Activated CD8-positive, alpha-beta memory T cell treated with anti-CD3 and anti-CD28 coated beads for 1 hour (primary cell): Measurements from ENCODE around the gene BCL2L12.

Experiments
- DNase-seq, 2 donors: peaks; one replicate each; pipeline ENCODE4 v3.0.0-alpha.2; 2020; ENCODE audit warnings: low read depth in 1 of 2; ENCODE audit errors: extremely low read depth in 1 of 2

The BCL2L12 gene

DNA sequence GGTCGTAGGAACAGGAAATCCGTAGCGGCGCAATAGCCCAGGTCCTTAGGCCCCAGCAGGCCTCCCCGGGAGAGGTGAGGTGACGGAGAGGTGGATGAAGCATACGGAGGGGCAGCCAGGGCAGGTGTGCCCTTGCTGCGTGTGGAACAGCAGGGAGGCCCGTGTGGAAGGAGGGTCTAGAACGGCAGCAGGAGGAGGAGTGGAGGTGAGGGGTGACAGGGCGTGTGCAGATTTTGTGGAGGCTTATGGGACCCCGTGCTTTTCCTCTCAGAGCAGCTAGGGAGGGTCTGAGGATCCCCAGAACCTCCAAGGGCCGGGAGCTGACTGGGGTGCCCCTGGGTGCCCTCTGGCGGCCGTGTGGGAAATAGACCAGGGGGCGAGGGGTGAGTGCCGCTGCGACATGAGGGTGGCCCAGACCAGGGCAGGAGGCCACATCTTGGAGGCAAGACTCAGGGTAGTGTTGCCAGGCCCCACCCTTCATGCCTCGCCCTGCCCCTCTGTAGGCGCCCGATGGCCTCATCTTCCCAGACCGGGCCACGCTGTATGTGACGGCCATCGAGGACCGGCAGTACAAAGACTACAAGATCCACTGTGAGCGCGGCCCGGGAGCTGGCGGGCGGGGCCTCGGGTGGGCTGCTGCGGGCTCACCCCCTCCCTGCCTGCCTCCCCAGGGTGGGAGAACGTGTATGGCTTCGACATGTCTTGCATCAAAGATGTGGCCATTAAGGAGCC is 18.7 kb downstream of the BCL2L12 start:
- DNase-seq: no peak

DNA sequence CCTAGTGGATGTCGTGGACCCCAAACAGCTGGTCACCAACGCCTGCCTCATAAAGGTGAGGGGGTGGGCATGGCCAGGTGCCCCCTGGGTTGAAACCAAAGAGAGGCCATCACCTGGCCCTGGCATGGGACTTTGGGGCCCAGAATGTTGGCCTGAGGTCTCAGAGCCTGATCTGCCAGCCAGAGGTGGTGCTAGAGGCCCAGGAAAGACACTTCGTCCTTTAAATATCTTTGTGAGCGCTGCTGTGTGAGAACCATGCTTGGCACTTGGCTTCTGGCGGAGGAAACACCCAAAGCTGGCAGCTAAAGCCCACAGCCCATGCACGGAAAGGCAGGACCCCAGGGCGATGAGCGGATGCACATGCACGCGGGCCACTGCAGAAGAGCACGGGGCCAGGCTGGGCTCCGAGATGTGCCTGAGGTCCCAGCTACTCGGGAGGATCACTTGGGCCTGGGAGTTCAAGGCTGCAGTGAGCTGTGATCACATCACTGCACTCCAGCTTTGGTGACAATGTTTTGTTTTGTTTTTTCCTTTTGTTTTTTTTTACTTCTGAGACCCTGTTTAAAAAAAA is 19.3 kb downstream of the BCL2L12 start:
- DNase-seq: no peak

DNA sequence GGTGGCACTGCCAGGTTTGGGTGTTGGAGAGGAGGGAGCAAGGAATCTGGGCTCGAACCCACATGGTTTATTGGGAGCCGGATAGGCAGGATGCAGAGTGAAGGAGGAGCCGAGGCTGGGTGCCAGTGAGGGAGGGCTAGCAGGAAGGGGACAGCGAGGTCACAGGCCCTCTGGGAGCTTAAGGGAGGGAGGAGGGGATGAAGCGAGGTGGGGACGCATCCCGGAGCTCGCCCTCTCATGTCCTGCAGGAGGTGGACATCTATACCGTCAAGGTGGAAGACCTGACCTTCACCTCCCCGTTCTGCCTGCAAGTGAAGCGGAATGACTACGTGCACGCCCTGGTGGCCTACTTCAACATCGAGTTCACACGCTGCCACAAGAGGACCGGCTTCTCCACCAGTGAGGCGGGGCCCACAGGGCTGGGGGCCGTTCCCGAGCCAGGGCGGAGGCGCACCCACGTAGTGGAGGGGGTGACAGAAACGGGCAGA is 20.2 kb downstream of the BCL2L12 start:
- DNase-seq: no peak

DNA sequence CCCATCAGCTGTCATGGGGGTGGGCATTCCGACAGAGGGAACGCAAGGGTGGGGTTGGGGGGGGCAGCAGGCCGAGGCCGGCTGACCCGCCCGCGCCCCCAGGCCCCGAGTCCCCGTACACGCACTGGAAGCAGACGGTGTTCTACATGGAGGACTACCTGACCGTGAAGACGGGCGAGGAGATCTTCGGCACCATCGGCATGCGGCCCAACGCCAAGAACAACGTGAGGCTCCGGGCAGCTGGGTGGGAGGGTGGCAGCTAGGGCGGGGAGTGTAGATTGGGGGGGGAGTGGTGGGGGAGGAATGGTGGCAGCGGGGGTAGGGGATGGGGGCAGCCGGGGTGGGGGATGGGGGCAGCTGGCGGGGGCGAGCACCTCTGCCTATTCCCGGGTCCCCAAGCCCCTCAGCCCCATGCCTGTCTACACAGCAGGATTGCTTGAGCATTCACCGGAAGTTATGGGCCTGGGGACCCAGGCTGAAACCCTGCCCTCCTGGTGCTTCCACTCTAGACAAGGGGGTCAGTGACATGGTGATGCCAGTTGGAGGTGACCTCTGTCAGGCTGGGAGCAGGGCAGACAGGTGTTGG is 20.9 kb downstream of the BCL2L12 start:
- DNase-seq: no peak

DNA sequence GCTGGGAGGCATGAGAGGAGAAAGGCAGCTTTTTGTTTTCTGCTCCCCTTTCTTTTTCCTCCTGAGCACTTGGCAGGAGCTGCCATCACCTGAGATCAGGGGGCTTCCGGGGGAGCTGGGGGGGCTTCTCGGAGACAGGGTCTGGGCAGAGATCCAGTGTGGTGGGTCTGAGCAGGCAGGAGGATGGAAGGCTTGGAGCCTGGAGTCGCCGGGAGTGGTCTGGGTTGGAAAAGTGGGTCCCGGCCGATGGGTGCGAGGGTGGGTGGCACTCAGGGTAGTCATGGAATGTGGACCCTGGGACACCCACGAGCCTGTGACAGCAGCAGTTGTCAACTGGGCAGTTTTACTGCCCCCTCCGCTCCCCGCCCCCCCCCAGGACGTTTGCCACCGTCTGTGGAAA is 21.4 kb downstream of the BCL2L12 start:
- DNase-seq: no peak

DNA sequence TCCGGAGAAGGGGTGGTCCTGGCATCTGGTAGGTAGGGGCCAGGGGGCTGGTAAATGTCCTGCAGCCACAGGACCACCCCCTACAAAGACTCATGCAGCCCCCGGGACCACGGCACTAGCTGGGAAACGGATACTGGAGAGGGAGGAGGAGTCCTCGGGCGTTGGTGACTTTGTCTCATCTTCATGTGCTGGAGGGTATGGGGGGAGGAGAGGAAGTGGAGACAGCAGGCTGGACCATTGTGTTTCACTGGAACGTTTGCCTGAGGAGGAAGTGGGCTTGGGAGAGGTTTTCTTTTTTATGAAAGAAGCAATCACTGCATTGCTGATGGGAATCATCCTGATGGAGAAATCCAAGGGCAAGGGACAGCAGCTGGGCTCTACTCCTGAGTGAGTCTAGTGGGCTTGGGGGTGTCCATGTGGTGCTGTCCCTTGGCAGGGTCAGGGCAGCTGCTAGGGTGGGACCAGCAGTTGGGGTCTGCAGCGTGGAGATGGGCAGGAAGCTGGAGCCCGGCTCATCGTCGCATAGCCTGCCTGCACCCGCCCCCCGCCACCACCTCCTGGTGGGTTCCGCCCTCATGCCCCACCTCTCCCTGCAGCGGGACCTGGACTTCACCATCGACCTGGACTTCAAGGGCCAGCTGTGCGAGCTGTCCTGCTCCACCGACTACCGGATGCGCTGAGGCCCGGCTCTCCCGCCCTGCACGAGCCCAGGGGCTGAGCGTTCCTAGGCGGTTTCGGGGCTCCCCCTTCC is 22.0 kb downstream of the BCL2L12 start:
- no peak for DNase-seq

DNA sequence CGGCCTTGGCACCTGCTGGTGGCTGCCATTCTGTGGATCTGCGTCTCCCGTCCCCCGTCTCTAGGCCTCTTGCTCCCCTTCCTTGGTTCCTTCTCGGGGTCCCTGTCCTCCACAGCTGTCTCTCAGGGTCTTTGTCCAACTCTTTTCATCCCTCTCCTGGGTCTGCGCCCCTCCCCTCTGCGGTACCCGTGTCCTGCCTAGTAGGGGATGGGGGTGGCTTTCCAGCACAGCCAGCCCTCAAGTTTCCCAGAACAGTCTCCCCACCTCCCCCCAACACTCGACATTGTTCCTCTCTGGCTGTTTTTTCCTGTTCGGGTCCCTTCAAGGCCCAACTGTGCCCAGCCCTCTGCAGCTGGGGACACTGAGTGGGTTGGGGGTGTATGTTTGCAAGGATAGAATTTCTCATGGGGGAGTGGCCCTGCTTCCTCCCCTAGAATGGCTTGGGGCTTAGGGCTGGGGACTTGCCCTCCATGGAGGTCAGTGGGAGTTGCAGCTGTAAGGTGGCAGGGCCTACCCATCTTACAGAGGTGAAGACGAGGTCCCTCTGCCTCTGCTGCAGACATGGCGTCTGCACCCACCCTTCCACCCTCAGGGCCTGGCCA is 22.9 kb downstream of the BCL2L12 start:
- DNase-seq: no peak

DNA sequence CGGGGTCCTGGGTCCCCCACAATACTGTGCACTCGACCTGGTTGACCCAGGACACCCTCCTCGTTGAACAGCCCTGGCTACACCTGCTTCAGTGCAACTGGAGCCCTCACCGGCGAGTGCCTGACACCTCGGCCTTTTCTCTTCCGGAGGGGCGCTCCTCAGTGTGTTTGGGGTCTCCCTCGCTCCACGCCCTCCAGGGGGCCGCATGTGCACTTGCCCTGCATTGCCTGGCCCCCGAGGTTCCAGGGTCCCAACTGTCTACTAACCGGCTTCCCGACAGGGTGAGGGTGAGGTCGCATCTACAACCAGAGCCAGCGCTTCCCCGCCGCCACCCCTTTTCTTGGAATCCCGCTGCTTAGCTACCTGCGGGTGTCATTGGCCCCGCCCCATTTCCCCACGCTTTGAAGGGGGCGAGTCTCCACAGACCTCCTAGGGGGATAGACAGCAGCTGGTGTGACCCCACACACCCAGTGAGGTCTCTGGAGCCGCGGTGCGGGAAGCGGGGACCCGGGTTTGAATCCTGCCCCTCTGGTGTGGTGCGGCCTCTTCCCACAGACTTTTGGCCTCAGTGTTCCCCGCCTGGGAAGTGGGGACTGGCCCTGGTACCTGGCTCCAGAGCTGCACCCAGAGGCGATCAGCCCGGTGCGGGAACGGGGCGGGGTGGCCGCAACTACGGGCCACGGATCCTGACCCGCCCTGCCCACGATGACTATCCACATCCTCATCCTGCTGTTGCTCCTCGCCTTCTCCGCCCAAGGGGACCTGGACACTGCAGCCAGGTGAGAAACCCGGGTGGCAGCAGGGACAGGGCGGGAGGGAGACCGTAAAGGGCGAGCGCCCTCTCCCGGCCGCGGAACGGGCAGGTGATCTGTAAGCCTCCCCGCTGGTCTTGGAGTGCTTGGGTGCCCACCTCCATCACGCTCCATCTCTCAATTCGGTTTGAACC is 23.7 kb downstream of the BCL2L12 start, which contains the start of gene ADM5:
ADM5 (plus strand) TSS at position 462 of the 946 bp plus-strand sequence; CDS start at position 706, 244 bp downstream.
- DNase-seq: no peak

DNA sequence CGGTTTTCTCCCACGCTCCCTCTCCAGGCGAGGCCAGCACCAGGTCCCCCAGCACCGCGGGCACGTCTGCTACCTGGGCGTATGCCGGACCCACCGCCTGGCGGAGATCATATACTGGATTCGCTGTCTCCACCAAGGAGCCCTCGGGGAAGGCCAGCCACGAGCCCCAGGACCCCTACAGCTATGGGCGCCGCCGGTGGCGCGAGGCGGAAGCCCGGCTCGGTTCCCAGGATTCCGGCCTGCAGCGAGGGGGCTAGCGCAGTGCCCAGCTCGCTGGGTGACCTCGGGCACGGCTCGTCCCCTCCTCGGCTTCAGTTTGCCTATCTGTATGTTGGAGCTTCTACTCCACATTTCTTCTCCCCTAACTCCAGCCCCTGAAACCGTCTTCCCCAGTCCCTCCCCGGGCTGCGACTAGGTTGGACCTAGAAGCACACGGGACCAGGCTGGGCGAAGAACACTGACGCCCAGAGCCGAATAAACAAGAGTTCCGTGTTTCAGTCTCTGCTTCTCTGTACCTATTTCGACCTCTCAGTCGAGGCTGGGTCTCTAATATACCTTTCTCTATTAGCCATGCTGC is 24.4 kb downstream of the BCL2L12 start:
- no peak for DNase-seq

DNA sequence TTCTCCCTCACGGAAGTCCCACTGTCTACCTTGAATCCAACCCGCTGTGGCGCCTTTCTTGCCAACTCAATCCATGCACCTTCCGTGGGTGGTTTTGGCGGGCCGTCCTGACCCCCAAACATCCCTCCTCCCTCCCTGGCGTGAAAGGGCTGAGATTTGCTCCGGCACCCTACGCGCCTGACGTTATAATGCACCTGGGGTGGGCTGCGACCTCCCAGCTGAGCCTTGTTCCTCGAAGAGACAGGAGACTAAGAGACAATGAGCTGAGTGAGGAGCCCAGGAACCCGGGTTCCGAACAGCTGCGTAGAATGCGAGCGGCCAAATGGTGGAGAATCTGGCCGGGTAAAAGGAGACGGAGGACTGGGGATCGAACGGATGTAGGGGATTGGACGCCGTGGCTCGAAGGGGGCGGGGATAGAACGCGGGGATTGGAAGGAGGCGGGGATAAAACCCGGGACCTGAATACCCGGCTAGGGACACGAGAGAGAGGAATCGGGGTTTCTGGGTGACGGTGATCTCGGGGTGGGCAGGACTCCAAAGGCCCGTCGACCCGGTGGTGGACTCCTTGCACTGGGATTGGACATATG is 25.0 kb downstream of the BCL2L12 start, which contains the start of gene CPT1C:
CPT1C (plus strand) TSS at position 461 of the 587 bp plus-strand sequence. CDS start 1,137 bp downstream, outside the sequence.
- peak in 1 of 2 donors; percentile 22 for DNase-seq

DNA sequence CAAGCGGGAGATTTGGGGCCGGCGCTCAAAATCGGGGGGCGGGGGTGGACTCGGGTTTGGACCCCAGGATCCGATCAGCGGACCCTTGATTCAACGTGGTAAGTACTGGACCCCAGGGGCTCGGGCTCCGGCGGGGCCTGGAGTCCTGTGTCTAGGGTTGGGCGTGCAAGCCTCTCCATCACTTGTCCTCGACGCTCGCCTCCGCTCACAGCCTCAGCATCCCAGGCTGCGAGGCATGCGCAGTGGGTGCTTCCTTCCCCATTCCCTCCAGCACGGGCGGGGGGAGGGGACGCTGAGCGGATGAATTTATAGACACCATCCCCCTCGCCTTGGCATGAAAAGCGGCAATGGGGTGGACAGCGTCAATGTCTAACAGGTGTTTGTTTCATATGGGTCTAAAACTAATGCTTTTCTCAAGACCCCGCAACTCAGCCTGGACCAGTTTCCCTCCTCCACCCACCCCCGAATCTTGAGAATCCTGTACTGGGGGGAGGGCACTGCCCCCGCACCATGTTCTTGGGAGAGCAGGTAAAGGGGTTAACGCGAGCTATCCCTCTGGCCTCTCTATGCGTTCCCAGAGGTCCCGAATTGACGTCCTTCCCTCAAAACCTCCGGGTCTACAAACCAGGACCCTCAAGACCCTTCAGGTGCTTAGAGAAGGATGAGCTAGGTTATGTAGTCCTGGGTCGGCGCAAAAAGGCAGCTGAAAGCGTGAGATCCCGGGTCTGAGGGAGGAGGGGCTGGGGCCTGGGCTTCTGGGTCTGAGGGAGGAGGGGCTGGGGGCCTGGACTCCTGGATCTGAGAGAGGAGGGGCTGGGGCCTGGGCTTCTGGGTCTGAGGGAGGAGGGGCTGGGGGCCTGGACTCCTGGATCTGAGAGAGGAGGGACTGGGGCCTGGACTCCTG is 25.8 kb downstream of the BCL2L12 start:
- no peak for DNase-seq

DNA sequence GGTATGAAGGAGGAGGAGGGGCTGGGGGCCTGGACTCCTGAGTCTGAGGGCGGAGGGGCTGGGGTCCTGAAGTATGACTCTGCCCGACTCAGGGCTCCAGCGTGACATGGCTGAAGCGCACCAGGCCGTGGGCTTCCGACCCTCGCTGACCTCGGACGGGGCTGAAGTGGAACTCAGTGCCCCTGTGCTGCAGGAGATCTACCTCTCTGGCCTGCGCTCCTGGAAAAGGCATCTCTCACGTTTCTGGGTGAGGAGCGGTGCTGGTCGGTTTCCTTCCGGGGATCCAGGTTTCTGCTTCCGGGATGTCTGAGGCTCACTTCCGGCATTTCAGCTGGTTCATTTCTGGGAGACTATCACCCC is 26.4 kb downstream of the BCL2L12 start:
- no peak for DNase-seq

DNA sequence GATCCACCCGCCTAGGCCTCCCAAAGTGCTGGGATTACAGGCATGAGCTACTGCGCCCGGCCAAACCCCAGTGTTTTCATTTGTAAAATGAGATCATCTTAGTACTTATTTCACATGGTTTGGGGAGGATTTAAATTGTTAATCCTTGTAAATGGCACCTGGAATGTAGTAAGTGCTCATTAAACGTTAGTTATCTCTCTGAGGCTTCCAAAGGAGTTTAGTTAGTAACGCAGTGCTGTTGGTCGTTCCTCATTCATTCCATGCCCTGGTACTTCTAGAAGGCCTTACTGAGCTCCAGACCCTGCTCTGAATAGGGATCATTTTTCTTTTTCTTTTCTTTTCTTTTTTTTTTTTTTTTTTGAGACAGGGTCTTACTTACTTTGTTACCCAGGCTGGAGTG is 30.4 kb downstream of the BCL2L12 start:
- no peak for DNase-seq

DNA sequence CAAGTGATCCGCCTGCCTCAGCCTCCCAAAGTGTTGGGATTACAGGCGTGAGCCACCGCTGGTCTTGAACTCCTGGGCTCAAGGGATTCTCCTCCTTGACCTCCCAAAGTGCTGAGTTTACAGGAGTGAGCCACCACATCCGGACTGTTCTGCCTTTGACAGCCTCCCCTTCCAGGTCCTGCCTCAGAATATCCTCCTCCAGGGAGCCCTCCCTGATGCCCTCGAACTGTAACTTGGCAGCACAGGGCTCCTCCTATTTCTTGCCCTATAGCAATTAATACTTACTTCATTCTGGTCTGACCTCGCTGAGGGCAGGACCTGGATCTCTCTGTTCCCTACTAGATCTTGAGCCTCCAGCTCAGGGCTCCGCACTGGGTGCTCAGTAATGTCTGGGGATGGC is 31.1 kb downstream of the BCL2L12 start:
- DNase-seq: no peak

DNA sequence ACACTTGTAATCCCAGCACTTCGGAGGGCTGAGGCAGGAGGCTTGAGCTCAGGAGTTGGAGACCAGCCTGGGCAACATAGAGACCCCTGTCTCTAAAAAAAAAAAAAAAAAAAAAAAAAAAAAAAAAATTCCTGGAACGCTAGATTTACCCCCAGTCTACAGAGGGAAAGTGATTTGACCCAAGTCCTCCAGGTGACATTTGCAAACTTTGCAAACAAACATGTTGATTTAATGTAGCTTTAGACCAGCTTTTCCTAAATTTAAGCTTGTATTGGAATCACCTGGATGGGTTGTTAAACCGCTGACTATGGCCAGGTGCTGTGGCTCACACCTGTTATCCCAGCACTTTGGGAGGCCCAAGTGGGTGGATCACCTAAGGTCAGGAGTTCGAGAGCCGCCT is 33.6 kb downstream of the BCL2L12 start:
- no peak for DNase-seq

DNA sequence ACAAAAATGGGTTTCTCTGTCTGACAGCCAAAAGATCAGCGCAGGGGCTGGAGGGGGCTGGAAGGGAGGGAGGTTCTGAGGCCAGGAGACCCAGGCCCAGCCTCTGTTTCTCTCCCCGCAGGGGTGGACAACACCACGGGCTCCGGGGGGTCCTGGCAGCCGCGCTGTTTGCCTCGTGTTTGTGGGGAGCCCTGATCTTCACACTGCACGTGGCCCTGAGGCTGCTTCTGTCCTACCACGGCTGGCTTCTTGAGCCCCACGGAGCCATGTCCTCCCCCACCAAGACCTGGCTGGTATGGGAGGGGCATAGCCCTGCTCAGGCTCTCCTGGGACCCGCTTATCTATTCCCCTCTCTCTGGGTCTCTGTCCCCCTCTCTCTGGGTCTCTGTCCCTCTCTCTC is 34.8 kb downstream of the BCL2L12 start:
- DNase-seq: no peak

DNA sequence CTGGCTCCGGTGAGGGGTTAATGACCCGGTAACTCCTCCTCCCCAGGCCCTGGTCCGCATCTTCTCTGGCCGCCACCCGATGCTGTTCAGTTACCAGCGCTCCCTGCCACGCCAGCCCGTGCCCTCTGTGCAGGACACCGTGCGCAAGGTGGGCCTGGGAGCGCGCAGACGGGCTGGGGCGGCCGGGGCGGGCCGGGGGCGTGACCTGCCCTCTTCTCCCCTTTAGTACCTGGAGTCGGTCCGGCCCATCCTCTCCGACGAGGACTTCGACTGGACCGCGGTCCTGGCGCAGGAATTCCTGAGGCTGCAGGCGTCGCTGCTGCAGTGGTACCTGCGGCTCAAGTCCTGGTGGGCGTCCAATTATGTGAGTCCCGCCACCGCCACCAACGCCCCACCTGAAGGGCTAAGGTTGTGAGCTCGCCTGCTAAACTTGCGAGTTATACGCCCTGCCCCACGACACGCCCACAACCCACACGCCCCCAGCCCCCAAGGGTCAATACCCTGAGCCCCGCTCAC is 35.6 kb downstream of the BCL2L12 start:
- no peak for DNase-seq
